HL-60 (cell line): ENCODE data around the gene BPGM.
A peak's percentile ranks its signal among the peaks of the same experiment; 100 is the strongest.

Experiments used
- DNase-seq, 2 experiments: peaks; one replicate each; pipeline ENCODE4 v3.0.0-alpha.2; 2010 to 2020; ENCODE audit warnings: low read depth in 1 of 2, low spot score in 1 of 2
- H3K27ac ChIP-seq: fragments of 250-450 bp; sonication (Bioruptor Pico); replicated peaks from 2 replicates; pipeline ENCODE4 v1.5.1; 2020; ENCODE audit warnings: mild to moderate bottlenecking, moderate library complexity
- H3K27me3 ChIP-seq: fragments of 250-450 bp; sonication (Bioruptor Pico); 2 replicates; pipeline ENCODE4 v1.5.1; 2021; ENCODE audit warnings: mild to moderate bottlenecking, moderate library complexity; ENCODE audit not compliant: insufficient read depth, poor library complexity, severe bottlenecking
- H3K4me3 ChIP-seq: replicated peaks from 2 replicates; pipeline ENCODE4 v1.5.1; 2011; ENCODE audit warnings: mild to moderate bottlenecking, control low read depth, low read length; ENCODE audit not compliant: insufficient read depth
- CTCF ChIP-seq: IDR thresholded peaks from one replicate; pipeline ENCODE4 v1.5.1; 2011; ENCODE audit warnings: low read length, control low read depth, inconsistent platforms; ENCODE audit not compliant: insufficient read depth
- GABPA ChIP-seq: IDR thresholded peaks from 2 replicates; pipeline ENCODE4 v1.6.1; 2012; ENCODE audit warnings: low read depth
- POLR2AphosphoS5 ChIP-seq: IDR thresholded peaks from 2 replicates; pipeline ENCODE4 v1.6.1; 2012; ENCODE audit warnings: low read depth
- SPI1 ChIP-seq: IDR thresholded peaks from 2 replicates; pipeline ENCODE4 v1.6.1; 2012; ENCODE audit warnings: low read depth, mild to moderate bottlenecking, borderline replicate concordance
- TF ChIP-seq, protein P1 (sequence below): IDR thresholded peaks from 2 replicates; pipeline ENCODE4 v1.6.1; 2012; ENCODE audit warnings: low read depth; ENCODE audit not compliant: insufficient replicate concordance

BPGM gene

GRCh38 chr7:134693256-134693655 lies 46.6 kb downstream of the BPGM start:
- TF ChIP-seq POLR2AphosphoS5: no peak
- TF ChIP-seq, protein P1, sequence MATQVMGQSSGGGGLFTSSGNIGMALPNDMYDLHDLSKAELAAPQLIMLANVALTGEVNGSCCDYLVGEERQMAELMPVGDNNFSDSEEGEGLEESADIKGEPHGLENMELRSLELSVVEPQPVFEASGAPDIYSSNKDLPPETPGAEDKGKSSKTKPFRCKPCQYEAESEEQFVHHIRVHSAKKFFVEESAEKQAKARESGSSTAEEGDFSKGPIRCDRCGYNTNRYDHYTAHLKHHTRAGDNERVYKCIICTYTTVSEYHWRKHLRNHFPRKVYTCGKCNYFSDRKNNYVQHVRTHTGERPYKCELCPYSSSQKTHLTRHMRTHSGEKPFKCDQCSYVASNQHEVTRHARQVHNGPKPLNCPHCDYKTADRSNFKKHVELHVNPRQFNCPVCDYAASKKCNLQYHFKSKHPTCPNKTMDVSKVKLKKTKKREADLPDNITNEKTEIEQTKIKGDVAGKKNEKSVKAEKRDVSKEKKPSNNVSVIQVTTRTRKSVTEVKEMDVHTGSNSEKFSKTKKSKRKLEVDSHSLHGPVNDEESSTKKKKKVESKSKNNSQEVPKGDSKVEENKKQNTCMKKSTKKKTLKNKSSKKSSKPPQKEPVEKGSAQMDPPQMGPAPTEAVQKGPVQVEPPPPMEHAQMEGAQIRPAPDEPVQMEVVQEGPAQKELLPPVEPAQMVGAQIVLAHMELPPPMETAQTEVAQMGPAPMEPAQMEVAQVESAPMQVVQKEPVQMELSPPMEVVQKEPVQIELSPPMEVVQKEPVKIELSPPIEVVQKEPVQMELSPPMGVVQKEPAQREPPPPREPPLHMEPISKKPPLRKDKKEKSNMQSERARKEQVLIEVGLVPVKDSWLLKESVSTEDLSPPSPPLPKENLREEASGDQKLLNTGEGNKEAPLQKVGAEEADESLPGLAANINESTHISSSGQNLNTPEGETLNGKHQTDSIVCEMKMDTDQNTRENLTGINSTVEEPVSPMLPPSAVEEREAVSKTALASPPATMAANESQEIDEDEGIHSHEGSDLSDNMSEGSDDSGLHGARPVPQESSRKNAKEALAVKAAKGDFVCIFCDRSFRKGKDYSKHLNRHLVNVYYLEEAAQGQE: no peak
- no peak for TF ChIP-seq GABPA
- TF ChIP-seq CTCF: no peak
- TF ChIP-seq SPI1: no peak

GRCh38 chr7:134694299-134694698 lies 47.6 kb downstream of the BPGM start:
- H3K27me3 ChIP-seq: no peaks in the 10 kb centered on the region
- DNase-seq: no peak
- no peak overlapping the region for H3K27ac ChIP-seq
- TF ChIP-seq CTCF (peak; percentile 4), POLR2AphosphoS5 (no peak)
- no peak overlapping the region for H3K4me3 ChIP-seq

More at GRCh38 chr7:134693256-134693655, 46.6 kb downstream of the BPGM start:
- H3K27me3 ChIP-seq: no peaks in the 10 kb centered on the region
- H3K27ac ChIP-seq: no peak overlapping the region
- no peak overlapping the region for H3K4me3 ChIP-seq
- no peak for DNase-seq

- TF ChIP-seq, protein P1: no peak
- TF ChIP-seq GABPA (no peak), SPI1 (no peak), POLR2AphosphoS5 (no peak), CTCF (no peak)
- no peak overlapping the region for H3K27ac ChIP-seq
- H3K4me3 ChIP-seq: no peak overlapping the region
- no peak for DNase-seq
- H3K27me3 ChIP-seq: no peaks in the 10 kb centered on the region
These were observed 48.1 kb downstream of the BPGM start for GRCh38 chr7:134694767-134695166.

DNA sequence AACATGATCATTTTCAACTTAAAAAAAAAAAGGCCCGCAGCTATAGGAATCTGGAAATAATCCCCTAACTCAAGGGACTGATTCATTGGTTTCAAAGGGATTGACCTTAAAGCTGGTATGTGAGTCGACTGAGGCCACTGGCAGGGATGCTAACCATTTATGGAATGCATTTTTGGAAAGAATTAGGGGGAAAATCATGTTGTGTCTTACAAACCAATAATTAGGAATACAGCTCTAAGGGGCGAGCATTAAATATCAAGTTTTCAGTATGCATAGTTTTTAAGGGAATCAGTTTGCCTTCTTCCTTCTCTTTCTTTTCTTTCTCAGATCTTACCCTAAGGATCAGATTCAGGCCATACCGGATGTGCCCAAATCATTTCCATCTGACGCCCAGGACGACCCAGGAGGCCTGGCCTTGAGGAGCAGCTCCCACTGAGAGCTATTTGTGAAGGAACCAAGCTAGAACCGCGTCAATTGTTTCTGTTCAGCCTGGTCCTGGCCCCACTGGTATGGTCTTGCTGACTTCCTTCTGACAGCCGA lies 48.7 kb downstream of the BPGM start:
- H3K4me3 ChIP-seq: no peak overlapping the region
- DNase-seq: no peak
- TF ChIP-seq CTCF: no peak
- no peak for TF ChIP-seq POLR2AphosphoS5
- no peak for TF ChIP-seq SPI1
- TF ChIP-seq, protein P1: no peak
- TF ChIP-seq GABPA: no peak
- no peaks in the 10 kb centered on the region for H3K27me3 ChIP-seq
- H3K27ac ChIP-seq: no peak overlapping the region
